Measurements from ENCODE around the gene SLC39A9.

SLC39A9 gene, protein sequence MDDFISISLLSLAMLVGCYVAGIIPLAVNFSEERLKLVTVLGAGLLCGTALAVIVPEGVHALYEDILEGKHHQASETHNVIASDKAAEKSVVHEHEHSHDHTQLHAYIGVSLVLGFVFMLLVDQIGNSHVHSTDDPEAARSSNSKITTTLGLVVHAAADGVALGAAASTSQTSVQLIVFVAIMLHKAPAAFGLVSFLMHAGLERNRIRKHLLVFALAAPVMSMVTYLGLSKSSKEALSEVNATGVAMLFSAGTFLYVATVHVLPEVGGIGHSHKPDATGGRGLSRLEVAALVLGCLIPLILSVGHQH
- total RNA-seq: 24.9 to 53.3 reads per million in 2 donors

DNA sequence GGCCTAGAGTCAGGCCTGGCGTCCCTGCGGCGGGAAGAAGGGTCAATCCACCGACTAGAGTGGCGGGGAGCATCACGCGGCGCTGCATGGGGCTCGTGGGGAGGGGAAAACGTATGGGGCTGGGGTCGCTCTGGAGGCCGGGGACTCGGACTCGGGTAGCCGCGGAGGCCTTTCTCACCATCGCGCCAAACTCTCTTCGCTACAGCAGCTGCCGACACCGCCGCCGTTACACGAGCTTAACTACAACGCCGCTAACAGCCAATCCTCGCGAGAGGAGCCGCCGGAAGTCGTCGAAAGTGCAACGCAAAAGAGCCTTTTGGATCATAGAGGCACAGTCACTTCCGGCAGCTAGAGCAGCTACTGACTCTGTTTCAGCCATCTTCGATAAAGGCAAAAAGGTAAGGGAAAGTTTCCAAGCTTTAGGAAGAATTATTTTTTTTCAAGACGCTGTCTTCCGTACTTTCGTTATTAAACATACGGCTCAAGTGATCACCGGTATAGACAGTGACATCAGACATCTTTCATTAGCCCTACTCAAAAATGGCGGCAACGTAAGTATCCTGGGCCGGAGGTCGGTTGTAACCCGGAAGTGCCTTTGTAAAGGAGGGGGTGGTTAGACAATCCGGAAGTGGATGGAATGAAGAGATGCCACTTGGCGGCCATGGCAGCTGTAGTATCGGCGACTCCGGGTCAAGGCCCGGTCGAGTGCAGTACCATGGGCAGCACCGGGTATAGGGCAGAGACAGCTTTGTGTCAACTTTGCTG lies at the start of gene SLC39A9, which contains the start of gene ERH:
Gene SLC39A9 (plus strand): TSS at position 640 of the 765 bp plus-strand sequence. CDS start 678 bp downstream, outside the sequence.
Gene ERH (minus strand): TSS at position 247 of the 765 bp plus-strand sequence. CDS start 66 bp downstream, at position 181.
- peak; percentile 80 to 98 (median 90) for DNase-seq

DNA sequence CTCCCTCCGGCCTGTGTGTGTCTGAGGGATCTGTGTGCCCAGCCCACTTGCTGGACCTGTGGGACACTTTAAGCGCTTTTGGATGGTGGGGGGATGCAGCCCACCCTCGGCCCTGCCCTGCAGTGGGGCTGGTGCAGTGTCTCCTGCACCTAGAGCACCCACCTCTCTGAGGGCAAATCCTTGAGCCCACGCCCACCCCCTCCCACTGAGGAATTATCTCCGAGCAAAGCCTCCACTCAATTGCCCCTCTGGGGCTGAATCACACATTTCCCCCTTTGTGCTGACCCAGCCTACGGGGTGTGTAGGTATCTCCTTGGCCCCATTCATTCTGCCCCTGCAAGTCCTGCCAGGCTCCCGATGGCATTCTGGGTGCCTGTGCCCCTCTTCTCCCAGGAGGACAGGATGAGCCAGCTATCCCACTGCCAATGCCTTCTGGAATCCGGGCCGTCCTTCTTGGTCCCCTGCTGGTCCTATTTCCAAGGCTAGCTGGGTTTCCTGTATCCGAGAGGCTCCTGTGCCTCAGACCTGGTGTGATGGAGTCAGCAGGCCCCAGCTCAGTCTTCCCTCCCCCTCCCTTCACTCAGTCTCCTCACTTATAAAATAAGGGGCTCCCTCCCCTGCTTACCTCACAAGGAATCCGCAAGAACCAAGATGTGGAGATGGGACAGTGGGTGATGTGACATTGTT lies 49.3 kb upstream of the SLC39A9 start:
- no peak for DNase-seq

DNA sequence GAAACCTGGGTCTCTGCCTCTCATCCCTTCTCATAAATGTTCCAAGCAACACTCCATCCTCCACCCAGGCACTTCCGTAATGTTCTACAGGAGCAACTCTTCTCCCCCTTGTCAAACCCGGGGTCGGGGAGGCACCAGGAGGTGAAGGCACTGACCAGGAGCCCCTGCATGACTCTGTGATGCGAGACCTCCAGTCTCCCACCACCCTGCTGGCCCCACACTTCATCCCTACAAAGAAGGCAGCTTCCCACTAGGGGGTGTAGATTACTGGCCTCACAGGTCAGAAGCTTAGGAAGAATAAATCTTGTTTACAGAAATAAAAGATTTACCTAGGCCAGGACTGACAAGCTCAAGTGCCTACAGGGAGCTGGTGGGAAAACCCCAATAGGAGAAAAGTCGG lies 47.6 kb upstream of the SLC39A9 start:
- no peak for DNase-seq

DNA sequence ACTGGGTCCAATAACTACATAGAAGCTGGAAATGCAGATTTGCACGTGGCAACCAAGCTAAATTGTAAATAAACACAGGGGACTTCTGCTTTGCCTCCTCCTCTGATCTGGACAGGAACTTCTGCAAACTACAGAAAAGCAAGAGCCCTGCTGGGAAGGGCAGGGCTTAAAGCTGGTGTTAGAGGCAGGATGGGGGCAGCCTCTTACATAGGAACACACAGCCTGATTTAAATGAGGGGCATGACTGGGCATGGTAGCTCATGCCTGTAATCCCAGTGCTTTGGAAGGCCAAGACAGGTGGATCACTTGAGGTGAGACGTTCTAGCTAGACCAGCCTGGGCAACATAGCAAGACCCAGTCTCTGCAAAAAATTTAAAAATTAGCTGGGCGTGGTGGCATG lies 47.1 kb upstream of the SLC39A9 start:
- peak in 1 of 5 experiments; percentile 6 for DNase-seq

DNA sequence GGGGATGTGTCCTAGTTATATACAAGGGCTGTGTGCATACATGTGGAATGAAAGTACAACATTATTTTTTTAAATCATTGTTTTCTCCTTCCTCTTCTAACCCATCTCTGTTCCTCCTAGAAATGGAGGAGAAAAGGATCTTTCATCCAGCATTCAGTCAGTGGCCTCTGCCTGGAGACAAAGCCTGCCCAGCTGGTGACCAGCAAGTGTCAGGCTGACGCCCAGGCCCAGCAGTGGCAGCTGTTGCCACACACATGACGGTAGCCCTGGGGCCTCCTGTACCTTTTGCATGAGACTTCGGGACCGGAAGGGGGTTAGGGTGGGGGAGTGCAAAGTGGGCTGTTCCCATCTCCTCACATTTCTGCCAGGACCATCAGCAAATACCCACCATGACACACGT lies 46.6 kb upstream of the SLC39A9 start:
- no peak for DNase-seq

DNA sequence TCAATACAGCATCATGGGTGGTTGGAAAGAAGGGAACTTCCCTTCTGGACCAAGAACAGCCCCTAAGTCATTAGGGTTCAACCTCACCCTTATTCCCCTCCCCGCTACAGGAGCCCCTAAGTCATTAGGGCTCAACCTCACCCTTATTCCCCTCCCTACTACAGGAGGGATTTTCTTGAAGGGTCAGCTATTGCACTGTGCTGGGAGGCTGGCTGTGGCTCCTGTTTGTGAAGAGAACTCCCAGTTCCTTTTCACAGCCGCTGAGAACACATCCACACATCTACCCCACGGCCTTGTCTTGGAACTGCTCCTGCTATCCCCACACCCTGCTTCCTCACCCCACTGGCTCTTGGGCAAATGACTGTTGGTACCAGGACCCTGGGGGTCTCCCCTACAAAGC lies 45.3 kb upstream of the SLC39A9 start:
- no peak for DNase-seq

DNA sequence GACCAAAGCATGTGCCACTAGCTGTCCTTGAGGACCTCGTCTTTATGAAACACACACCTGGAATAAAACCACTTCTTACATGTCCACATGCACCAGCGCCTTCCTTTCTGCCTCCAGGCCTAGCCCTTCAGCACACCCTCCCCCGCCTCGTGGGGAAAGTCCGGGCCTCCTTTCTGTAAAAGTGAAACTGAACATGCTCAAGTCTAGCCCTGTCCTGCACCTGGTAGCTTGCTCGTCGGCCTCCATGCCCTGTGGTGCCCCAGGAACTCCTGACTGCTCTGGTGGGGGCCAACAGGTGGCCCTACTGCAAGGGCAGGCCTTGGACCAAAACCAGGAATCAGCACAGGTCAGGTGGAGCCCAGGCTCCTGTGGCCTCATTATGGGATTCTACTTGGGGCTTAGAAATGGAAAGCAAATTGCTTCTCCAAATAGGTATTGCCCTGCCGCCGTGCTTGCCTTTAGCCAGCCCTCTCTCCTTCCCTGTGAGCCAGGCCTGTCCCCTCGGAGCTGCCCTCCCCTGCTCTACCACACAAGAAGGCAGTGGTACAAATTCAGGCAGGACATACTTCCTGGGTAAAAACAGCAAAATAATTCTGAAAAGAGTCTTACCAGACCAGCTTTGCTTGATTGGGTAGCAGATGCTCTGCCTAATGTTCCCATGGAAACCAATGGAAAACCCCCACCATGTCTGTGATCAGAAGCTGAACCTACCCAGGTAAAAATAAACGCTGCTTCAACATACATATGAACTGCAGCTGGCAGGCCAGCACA lies 43.9 kb upstream of the SLC39A9 start:
- peak in 3 of 5 experiments; percentile 25 to 84 (median 49) for DNase-seq

DNA sequence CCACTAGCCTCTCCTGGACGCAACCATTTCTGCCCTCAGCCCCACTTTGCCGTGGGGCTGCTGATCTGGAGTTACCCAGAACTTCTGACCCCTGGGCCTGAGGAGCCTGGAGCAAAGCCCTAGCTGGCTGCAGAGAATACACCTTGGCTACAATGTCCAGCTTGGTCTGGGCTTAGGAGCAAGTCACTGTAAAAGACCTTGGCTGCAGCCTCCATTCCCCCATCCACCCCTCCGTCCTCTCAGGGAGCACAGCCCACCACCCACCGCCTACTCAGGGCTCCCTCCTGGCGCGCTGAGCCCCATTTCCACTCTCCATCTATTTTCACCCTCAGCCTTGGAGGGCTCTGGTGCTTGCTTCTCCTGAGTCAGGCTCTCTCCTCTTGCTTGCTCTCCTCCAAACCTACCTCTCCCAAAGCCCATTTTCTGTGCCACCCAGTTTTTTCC lies 43.3 kb upstream of the SLC39A9 start:
- no peak for DNase-seq

DNA sequence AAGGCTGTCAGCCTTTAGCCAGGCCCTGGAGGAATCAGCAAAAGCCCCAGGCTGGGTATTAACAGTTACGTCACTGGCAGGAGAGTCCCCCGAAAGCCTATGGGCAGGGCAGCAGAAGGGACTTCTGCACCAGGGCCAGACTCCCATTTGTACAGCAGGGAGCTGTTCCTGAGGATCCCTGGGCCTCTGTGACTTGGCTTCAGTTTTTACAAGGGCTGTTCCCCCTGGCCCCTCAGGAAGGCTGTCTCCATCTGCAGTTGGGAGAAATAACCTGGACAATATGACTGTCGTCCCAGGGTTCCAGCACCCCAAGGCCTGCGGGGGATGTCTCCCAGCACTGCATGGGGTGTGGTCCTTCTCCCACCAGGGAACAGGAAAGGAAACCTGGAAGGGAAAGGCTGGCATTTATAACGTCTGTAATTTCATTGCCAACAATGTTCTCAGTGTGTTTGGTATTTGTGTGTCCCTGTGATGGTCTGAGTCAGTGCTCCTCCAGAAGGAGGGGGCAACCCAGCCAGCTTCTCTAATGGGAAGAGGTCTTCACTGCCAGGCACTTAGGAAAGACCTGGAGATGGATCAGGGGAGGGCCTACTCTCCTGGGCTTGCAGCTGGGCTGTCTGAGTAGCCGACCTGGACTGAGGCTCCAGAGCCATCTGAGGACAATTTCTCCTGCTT lies 42.7 kb upstream of the SLC39A9 start:
- no peak for DNase-seq

DNA sequence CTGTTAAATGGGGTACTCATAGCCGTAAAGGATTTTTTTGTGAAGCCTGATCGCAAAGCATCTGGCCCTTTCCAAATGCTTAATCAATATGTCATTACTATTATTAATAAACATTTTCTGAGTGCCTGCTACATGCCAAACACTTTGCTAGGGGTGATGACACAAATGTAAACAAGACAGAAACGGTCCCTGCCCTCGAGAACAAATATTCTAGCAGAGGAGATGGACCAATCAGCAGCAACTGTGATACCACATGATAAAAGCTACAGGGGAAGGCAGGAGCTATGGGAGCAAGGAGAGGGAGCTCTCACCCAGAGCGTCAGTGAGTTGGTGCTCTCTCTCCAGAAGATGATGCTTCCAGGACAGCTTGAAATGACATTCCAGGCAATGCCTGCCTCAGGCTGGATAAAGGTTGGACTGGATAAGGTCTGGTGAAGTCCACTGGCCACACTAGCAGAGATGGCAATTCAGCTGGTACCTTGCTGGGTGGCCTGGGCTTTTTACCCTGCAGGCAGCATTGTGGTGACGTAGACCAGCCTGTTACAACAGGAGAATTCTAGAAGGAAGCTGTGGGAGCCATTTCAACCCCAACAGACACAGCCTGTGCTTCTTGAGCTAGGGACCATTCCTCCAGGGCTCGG lies 41.5 kb upstream of the SLC39A9 start:
- DNase-seq: no peak

DNA sequence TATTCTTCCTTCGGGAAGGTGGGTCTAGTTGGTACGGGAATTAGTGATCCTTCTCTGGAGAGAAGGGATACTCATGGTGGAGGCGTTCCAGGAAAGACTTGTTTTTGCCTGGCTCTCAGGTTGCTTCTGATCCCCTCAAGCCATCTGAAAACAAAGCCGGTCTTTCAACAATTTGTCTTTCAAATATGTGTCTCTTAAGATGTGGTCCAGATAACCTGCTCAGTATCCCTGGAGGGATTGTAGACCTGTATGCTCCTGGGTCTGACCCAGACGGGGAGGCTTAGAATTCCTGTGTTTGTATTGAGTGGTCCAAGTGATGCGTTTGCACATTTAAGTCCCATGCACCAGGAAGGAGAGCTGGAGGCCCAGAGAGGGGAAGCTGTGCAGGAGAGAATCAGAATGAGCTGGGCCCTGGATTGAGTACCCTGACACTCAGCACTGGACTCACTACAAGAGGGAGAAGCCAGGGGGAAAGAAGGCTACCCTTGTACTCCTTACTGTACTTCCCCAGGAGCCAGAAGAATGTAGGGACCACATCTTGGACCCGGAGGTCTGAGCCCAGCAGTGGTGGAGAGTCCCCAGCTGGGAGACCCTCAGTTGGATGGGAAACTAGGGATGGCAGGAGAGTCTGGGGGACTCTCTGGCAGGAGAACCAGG lies 40.8 kb upstream of the SLC39A9 start:
- no peak for DNase-seq

DNA sequence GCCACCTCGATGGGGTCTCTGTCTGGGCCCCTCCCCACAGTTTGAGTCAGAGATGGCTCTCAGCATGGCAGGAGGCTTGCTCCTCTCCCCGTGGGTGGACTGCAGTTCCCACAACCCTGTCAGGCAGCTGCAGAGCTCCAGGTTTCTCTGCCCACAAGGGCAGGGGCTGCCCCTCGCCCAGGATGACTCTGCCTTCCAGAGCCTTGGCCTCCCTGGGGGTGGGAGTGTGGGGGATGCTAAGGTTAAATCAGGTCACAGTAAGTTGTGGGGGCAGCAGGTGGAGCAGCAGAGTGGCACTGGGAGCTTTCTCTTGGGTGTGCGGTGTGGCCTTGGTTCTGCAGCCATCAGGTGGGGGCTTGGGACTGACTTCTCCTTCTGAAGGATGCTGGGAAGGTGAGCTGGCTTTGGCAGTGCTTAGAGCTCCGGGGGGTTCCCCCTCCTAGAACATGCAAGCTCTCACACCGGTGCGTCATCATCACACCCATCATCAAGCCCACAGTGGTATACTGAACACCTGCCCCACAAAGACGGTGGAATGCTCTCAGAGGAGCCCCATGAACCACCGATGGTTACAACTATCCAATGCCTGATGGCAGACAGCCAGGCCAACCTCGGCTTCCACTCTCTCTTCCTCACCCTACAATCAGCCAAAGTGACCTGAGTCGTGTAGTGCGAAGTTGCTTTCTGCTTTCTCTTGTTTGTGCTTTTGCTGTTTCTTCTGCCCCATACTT lies 40.1 kb upstream of the SLC39A9 start:
- peak in 2 of 5 experiments; percentile 7 to 11 for DNase-seq

DNA sequence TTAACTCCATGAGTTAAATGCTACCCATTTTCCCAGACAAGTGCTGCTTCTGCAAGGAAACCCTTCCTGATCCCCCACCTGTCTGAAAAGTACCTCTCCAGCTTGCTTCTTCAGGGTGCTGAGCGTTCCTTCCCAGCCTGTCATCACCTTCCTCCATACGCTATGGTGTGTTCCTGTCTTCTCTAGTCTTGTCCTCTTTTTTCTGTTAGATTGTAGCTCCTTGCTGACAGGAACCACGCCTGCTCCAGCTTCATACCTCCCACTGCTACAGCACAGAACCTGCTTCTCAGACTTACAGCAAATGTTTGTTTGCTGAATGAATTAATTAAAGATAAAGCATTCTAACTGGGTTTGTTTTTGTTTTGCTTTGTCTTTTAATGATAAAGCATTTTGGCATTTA lies 39.5 kb upstream of the SLC39A9 start:
- no peak for DNase-seq

DNA sequence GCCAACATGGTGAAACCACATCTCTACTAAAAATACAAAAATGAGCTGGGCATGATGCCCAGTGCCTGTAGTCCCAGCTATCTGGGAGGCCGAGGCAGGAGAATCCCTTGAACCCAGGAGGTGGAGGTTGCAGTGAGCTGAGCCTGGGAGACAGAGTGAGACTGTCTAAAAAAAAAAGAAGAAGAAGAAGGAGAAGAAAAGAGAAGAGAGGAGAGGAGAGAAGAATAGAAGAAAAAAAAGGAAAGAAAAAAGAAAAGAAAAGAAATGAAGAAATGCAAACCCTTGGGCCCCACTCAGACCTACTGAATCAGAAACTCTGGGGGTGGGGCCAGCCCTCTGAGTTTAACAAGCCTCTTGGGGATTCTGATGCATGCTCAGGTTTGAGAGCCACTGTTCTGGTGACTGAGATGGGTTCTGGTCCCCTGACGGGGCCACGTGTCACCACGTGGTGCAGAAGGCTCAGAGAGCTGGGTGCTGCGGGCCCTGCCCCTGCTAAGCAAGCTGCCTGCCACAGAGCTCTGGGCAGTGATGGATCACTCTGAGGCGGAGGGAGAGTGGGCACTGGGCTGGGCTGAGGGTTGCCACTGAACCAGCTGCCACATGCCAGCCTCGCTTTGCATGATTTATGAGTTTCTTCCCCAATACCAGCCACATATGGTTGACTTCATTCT lies 37.9 kb upstream of the SLC39A9 start:
- DNase-seq: no peak

DNA sequence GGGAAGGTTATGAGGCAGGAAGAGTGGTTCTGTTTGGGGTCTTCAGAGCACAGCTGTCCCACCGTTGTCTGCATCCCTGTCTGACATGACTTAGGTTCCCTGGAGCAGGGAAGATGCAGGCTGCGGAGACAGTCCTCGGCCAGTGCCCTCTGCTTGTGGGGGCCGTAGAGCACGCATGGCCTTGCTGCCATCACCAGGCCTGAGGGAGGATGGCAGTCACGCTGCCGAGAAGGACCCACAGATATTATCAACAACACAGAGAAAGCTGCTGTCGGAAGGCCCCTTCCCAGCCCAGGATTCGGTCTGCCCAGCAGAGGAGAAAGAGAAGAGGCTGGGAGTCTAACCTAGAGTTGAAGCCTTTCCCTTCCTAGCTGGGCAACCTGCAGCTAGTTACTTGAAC lies 35.4 kb upstream of the SLC39A9 start:
- no peak for DNase-seq

DNA sequence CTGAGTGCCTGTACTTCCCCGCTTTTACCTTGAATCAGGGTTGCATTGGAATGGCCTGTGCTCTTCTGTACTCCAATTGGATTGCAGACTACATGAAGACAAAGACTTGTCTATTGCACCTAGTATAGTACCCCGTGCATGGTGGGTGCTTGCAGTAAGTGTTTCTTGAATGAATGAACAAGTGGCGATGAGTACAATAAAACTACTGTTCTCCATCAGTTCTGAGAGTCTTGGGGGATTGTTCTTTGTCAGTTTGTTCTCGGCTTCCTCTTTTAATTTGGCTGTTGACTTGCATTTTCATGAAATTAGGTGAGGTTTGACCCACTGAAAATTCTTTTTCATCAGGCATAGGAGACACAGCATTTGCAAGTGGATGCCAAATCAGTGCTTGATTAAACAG lies 34.5 kb upstream of the SLC39A9 start:
- DNase-seq: no peak

DNA sequence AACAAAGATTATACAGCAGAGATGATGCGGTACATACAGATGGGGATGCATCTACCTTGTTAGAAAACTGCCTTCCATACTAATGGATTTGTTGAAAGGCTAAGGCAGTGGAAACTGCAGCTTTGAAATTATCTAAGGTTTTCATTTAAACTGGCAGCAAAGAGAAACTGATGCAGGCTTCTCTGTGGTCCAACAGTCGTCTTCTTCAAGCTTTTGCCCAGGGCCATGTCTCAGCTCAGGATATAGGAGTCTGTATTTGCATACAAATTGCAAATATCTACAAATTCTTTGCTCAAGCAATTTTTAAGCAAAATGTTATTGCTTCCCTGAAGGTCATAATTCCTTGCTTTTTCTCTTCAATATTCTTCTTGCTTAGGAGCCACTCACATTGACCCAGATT lies 34.1 kb upstream of the SLC39A9 start:
- DNase-seq: no peak

DNA sequence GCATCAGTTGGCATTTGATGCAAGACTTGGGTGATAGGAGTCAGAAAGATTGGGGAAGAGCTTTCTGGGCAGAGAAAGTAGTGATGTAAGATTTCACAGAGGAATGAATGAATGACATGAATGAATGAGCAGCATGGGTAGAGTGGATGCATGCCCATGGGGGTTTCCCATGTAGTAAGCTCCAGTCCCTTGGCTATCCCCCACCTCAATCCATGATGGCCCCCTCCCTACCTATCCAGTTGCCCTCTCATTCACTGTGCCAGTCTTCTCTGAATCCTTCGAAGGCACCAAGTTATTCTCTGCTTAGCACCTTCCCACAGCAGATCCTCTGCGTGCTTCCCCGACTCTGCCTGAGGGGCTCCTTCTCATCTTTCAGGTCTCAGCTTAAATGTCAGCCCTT lies 32.4 kb upstream of the SLC39A9 start:
- DNase-seq: no peak

DNA sequence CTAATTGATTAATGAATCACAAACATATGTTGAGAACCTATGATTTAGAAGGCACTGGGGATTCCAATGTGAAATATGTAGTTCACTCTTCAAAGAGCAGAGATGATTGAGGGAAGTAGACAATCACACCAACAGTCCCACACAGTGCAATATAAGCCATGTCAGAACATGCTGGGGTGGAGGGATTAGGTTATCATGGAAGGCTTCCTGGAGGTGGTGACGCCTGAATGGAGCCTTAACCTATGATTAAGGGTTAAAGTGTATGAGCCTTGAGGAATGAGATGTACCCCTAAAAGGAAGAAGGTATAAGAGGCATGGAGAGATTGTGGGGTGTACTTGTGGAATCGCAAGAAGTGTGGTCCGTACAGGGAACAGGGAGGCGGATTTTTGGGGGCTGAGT lies 31.7 kb upstream of the SLC39A9 start:
- DNase-seq: no peak

DNA sequence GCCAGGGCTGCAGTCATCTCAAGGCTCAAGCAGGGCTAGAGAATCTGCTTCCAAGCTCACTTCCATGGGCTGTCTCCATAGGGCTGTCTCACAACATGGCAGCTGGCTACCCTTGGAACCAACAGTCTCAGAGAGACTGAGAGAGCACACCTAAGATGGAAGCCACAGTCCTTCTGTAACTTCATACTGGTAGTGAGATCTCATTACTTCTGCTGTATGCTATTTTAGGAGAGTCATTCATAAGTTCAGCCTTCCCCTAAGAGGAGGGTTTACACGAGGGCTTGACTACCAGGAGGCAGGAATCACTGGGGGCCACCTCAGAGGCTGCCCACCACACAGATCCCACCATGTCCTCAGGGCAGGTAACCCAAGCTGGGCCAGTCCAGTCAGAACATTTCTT lies 30.1 kb upstream of the SLC39A9 start:
- no peak for DNase-seq
